Panc1 (cell line): ENCODE results near the gene MOCS2.

Experiments used
- POLR2AphosphoS5 ChIP-seq: IDR thresholded peaks from 2 replicates; pipeline ENCODE4 v1.6.1; 2012; ENCODE audit warnings: mild to moderate bottlenecking, low read depth, low read length, moderate library complexity
- SIN3A ChIP-seq: IDR thresholded peaks from 2 replicates; pipeline ENCODE4 v1.6.1; 2012; ENCODE audit warnings: low read depth, mild to moderate bottlenecking, low read length, moderate library complexity, borderline replicate concordance; ENCODE audit not compliant: insufficient read depth
- TF ChIP-seq, protein P1 (sequence below): fragments of 450-650 bp; IDR thresholded peaks from 2 replicates; pipeline ENCODE4 v1.5.1; 2017; ENCODE audit warnings: mild to moderate bottlenecking
- TF ChIP-seq, protein P2 (sequence below), 2 experiments: IDR thresholded peaks; 2 replicates each; pipeline ENCODE4 v1.6.1; 2011 to 2012; ENCODE audit warnings: low read depth in 2 of 2, control low read depth in 1 of 2, low read length in 1 of 2, mild to moderate bottlenecking in 1 of 2, moderate library complexity in 1 of 2; ENCODE audit not compliant: insufficient read depth in 1 of 2

GRCh38 chr5:53109056-53109442 is 508 bp downstream of the MOCS2 start:
- TF ChIP-seq, protein P1, sequence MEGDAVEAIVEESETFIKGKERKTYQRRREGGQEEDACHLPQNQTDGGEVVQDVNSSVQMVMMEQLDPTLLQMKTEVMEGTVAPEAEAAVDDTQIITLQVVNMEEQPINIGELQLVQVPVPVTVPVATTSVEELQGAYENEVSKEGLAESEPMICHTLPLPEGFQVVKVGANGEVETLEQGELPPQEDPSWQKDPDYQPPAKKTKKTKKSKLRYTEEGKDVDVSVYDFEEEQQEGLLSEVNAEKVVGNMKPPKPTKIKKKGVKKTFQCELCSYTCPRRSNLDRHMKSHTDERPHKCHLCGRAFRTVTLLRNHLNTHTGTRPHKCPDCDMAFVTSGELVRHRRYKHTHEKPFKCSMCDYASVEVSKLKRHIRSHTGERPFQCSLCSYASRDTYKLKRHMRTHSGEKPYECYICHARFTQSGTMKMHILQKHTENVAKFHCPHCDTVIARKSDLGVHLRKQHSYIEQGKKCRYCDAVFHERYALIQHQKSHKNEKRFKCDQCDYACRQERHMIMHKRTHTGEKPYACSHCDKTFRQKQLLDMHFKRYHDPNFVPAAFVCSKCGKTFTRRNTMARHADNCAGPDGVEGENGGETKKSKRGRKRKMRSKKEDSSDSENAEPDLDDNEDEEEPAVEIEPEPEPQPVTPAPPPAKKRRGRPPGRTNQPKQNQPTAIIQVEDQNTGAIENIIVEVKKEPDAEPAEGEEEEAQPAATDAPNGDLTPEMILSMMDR: no peak
- TF ChIP-seq POLR2AphosphoS5 (no peak), SIN3A (no peak)
- TF ChIP-seq, protein P2, sequence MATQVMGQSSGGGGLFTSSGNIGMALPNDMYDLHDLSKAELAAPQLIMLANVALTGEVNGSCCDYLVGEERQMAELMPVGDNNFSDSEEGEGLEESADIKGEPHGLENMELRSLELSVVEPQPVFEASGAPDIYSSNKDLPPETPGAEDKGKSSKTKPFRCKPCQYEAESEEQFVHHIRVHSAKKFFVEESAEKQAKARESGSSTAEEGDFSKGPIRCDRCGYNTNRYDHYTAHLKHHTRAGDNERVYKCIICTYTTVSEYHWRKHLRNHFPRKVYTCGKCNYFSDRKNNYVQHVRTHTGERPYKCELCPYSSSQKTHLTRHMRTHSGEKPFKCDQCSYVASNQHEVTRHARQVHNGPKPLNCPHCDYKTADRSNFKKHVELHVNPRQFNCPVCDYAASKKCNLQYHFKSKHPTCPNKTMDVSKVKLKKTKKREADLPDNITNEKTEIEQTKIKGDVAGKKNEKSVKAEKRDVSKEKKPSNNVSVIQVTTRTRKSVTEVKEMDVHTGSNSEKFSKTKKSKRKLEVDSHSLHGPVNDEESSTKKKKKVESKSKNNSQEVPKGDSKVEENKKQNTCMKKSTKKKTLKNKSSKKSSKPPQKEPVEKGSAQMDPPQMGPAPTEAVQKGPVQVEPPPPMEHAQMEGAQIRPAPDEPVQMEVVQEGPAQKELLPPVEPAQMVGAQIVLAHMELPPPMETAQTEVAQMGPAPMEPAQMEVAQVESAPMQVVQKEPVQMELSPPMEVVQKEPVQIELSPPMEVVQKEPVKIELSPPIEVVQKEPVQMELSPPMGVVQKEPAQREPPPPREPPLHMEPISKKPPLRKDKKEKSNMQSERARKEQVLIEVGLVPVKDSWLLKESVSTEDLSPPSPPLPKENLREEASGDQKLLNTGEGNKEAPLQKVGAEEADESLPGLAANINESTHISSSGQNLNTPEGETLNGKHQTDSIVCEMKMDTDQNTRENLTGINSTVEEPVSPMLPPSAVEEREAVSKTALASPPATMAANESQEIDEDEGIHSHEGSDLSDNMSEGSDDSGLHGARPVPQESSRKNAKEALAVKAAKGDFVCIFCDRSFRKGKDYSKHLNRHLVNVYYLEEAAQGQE (IDR thresholded peaks at IDR 0.05; ENCODE audit: insufficient read depth in 1 of 2, low read depth in 2 of 2, low read length in 1 of 2): no peak
